ENCODE measurements around the gene HYAL3. TPM values are rescaled to one million over a fixed set of nuclear protein-coding genes. Genes with fewer than 3 reads are reported as not detected.

HYAL3 gene
- total and polyA plus RNA-seq, 2 of the 13 experiments (the other 11 are each of a cell fraction or from before 2014, with no cell fraction given), result 5.5 to 10.4 TPM

DNA sequence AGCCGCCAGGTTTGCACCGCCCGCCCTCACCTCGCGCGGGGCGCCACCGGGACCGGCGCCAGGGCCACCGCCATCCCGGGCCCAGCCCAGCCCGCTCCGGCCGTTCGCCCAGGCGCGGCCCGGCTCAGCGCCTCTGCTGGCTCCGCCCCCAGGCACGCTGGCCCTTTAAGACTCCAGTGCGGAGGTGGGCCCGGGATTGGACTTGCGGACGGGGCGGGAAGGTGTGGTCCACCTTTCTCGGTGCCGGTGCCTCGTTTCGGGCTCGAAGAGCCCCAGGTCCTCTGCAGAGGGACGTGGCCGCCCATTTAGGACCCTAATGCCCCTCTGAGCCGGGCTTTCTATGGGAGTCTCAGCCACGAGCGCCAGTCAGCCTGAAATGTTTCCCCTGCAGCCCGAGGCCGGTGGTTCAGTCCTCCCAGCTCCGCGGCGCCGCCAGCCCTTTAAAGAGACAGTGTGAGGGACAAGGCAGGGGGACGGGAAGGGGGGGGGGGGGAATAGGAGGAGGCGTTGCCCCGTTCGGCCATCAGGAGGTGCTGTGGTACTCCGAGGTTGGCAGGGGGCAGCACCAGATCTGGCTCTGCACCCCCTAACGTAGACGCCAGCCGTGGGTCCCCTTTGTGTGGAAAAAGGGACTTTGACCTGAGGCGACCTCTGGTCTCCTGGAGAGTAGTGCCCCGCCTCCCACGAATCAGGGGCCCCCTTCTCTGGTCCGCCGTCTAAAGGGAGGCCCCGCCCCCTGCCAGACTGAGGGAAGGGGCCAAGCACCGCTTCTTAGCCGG lies 22.3 kb upstream of the HYAL3 start (continued):
- TF ChIP-seq, protein P1, sequence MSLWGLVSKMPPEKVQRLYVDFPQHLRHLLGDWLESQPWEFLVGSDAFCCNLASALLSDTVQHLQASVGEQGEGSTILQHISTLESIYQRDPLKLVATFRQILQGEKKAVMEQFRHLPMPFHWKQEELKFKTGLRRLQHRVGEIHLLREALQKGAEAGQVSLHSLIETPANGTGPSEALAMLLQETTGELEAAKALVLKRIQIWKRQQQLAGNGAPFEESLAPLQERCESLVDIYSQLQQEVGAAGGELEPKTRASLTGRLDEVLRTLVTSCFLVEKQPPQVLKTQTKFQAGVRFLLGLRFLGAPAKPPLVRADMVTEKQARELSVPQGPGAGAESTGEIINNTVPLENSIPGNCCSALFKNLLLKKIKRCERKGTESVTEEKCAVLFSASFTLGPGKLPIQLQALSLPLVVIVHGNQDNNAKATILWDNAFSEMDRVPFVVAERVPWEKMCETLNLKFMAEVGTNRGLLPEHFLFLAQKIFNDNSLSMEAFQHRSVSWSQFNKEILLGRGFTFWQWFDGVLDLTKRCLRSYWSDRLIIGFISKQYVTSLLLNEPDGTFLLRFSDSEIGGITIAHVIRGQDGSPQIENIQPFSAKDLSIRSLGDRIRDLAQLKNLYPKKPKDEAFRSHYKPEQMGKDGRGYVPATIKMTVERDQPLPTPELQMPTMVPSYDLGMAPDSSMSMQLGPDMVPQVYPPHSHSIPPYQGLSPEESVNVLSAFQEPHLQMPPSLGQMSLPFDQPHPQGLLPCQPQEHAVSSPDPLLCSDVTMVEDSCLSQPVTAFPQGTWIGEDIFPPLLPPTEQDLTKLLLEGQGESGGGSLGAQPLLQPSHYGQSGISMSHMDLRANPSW (CRISPR knock-in tag; IDR thresholded peaks at IDR 0.05; ENCODE audit: borderline replicate concordance), result no peak; the same call in 1 of the 2 replicates
- TF ChIP-seq ZNF605 (CRISPR knock-in tag; IDR thresholded peaks at IDR 0.05) (peak; percentile 30; the same call in 1 of the 2 replicates), ZFP82 (CRISPR knock-in tag; IDR thresholded peaks at IDR 0.05; ENCODE audit: borderline replicate concordance) (no peak), AHR (CRISPR knock-in tag; IDR thresholded peaks at IDR 0.05) (no peak), ZBTB4 (CRISPR knock-in tag; IDR thresholded peaks at IDR 0.05; ENCODE audit: borderline replicate concordance) (no peak), MYC (CRISPR knock-in tag; IDR thresholded peaks at IDR 0.05; ENCODE audit: borderline replicate concordance) (peak; percentile 48; the same call in 1 of the 2 replicates), MTF1 (CRISPR knock-in tag; IDR thresholded peaks at IDR 0.05) (no peak), ZC3H4 (CRISPR knock-in tag; IDR thresholded peaks at IDR 0.05; ENCODE audit: borderline replicate concordance) (no peak), ZNF775 (CRISPR knock-in tag; IDR thresholded peaks at IDR 0.05; ENCODE audit: borderline replicate concordance) (no peak), KLF9 (CRISPR knock-in tag; IDR thresholded peaks at IDR 0.05; ENCODE audit: low read depth) (no peak), SMARCE1 (IDR thresholded peaks at IDR 0.05; ENCODE audit: borderline replicate concordance) (no peak)
- TF ChIP-seq, protein P2, sequence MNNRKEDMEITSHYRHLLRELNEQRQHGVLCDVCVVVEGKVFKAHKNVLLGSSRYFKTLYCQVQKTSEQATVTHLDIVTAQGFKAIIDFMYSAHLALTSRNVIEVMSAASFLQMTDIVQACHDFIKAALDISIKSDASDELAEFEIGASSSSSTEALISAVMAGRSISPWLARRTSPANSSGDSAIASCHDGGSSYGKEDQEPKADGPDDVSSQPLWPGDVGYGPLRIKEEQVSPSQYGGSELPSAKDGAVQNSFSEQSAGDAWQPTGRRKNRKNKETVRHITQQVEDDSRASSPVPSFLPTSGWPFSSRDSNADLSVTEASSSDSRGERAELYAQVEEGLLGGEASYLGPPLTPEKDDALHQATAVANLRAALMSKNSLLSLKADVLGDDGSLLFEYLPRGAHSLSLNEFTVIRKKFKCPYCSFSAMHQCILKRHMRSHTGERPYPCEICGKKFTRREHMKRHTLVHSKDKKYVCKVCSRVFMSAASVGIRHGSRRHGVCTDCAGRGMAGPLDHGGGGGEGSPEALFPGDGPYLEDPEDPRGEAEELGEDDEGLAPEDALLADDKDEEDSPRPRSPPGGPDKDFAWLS (CRISPR knock-in tag; IDR thresholded peaks at IDR 0.05; ENCODE audit: borderline replicate concordance), result no peak
- TF ChIP-seq, protein P3, sequence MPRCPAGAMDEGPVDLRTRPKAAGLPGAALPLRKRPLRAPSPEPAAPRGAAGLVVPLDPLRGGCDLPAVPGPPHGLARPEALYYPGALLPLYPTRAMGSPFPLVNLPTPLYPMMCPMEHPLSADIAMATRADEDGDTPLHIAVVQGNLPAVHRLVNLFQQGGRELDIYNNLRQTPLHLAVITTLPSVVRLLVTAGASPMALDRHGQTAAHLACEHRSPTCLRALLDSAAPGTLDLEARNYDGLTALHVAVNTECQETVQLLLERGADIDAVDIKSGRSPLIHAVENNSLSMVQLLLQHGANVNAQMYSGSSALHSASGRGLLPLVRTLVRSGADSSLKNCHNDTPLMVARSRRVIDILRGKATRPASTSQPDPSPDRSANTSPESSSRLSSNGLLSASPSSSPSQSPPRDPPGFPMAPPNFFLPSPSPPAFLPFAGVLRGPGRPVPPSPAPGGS (CRISPR knock-in tag; IDR thresholded peaks at IDR 0.05), result 0 out of 2 replicates have a peak, but pooled peaks have one; percentile 49
- TF ChIP-seq, protein P4, sequence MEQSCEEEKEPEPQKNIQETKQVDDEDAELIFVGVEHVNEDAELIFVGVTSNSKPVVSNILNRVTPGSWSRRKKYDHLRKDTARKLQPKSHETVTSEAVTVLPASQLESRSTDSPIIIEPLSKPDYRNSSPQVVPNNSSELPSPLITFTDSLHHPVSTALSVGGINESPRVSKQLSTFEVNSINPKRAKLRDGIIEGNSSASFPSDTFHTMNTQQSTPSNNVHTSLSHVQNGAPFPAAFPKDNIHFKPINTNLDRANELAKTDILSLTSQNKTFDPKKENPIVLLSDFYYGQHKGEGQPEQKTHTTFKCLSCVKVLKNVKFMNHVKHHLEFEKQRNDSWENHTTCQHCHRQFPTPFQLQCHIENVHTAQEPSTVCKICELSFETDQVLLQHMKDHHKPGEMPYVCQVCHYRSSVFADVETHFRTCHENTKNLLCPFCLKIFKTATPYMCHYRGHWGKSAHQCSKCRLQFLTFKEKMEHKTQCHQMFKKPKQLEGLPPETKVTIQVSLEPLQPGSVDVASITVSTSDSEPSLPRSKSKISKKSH (CRISPR knock-in tag; IDR thresholded peaks at IDR 0.05; ENCODE audit: borderline replicate concordance), result no peak
- TF ChIP-seq, protein P5, sequence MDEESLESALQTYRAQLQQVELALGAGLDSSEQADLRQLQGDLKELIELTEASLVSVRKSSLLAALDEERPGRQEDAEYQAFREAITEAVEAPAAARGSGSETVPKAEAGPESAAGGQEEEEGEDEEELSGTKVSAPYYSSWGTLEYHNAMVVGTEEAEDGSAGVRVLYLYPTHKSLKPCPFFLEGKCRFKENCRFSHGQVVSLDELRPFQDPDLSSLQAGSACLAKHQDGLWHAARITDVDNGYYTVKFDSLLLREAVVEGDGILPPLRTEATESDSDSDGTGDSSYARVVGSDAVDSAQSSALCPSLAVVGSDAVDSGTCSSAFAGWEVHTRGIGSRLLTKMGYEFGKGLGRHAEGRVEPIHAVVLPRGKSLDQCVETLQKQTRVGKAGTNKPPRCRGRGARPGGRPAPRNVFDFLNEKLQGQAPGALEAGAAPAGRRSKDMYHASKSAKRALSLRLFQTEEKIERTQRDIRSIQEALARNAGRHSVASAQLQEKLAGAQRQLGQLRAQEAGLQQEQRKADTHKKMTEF (CRISPR knock-in tag; IDR thresholded peaks at IDR 0.05), result no peak; the same call in 1 of the 2 replicates
